Measurements from ENCODE around the gene CDH13.

Gene CDH13

GRCh38 chr16:83472776-83473501 is 846.2 kb downstream of the CDH13 start:
- TF ChIP-seq ZFP3 (CRISPR knock-in tag; IDR thresholded peaks at IDR 0.05) (no peak), PATZ1 (CRISPR knock-in tag; IDR thresholded peaks at IDR 0.05; ENCODE audit: borderline replicate concordance) (no peak), PPARA (CRISPR knock-in tag; IDR thresholded peaks at IDR 0.05; ENCODE audit: borderline replicate concordance) (no peak), RARB (CRISPR knock-in tag; IDR thresholded peaks at IDR 0.05) (no peak), OSR1 (CRISPR knock-in tag; IDR thresholded peaks at IDR 0.05) (no peak), TCF4 (CRISPR knock-in tag; IDR thresholded peaks at IDR 0.05; ENCODE audit: borderline replicate concordance) (no peak), ESRRG (CRISPR knock-in tag; IDR thresholded peaks at IDR 0.05) (no peak), CSDC2 (CRISPR knock-in tag; IDR thresholded peaks at IDR 0.05) (no peak), ARNTL (CRISPR knock-in tag; IDR thresholded peaks at IDR 0.05; ENCODE audit: borderline replicate concordance, low read depth) (no peak)

GRCh38 chr16:83473926-83474650 is 847.3 kb downstream of the CDH13 start:
- ATAC-seq = no peak
- no peak for TF ChIP-seq RARB (CRISPR knock-in tag; IDR thresholded peaks at IDR 0.05)
- TF ChIP-seq CREB5 (CRISPR knock-in tag; IDR thresholded peaks at IDR 0.05; ENCODE audit: low read depth) = no peak
- TF ChIP-seq ZNF565 (CRISPR knock-in tag; conservative IDR thresholded peaks at IDR 0.05; ENCODE audit: low read depth) = no peak
- TF ChIP-seq TCF4 (CRISPR knock-in tag; IDR thresholded peaks at IDR 0.05; ENCODE audit: borderline replicate concordance) = no peak
- no peak for TF ChIP-seq CSRNP3 (CRISPR knock-in tag; IDR thresholded peaks at IDR 0.05)
- no peak for TF ChIP-seq ZC3H10 (CRISPR knock-in tag; IDR thresholded peaks at IDR 0.05)
- TF ChIP-seq POU6F1 (CRISPR knock-in tag; IDR thresholded peaks at IDR 0.05; ENCODE audit: borderline replicate concordance, low read depth) = no peak
- no peak for TF ChIP-seq TOX (CRISPR knock-in tag; IDR thresholded peaks at IDR 0.05; ENCODE audit: borderline replicate concordance)
- TF ChIP-seq SNAI2 (CRISPR knock-in tag; IDR thresholded peaks at IDR 0.05) = no peak
- no peak for TF ChIP-seq ZNF8 (CRISPR knock-in tag; IDR thresholded peaks at IDR 0.05)
- no peak for TF ChIP-seq PPARA (CRISPR knock-in tag; IDR thresholded peaks at IDR 0.05; ENCODE audit: borderline replicate concordance)
- no peak for TF ChIP-seq ZFP30 (CRISPR knock-in tag; IDR thresholded peaks at IDR 0.05)
- no peak for TF ChIP-seq OSR1 (CRISPR knock-in tag; IDR thresholded peaks at IDR 0.05)
- no peak for TF ChIP-seq GLIS3 (CRISPR knock-in tag; IDR thresholded peaks at IDR 0.05)
- no peak for TF ChIP-seq ISL1 (CRISPR knock-in tag; IDR thresholded peaks at IDR 0.05)

More at GRCh38 chr16:83472776-83473501, 846.2 kb downstream of the CDH13 start:
- ATAC-seq = no peak

GRCh38 chr16:83475108-83475507 is 848.3 kb downstream of the CDH13 start:
- no peak for ATAC-seq
- TF ChIP-seq TCF4 (CRISPR knock-in tag; IDR thresholded peaks at IDR 0.05; ENCODE audit: borderline replicate concordance) (no peak), POU6F1 (CRISPR knock-in tag; IDR thresholded peaks at IDR 0.05; ENCODE audit: borderline replicate concordance, low read depth) (no peak), CREB5 (CRISPR knock-in tag; IDR thresholded peaks at IDR 0.05; ENCODE audit: low read depth) (no peak)

All from SK-N-SH treated with all-trans-retinoic acid at 6 μM for 48 hours (cell line).